DMS79 (cell line): Measurements from ENCODE around the gene SCN1B.

Experiments
- DNase-seq: peaks from one replicate; lab custom pipeline; 2025; lab: John Stamatoyannopoulos, UW

Gene SCN1B

DNA sequence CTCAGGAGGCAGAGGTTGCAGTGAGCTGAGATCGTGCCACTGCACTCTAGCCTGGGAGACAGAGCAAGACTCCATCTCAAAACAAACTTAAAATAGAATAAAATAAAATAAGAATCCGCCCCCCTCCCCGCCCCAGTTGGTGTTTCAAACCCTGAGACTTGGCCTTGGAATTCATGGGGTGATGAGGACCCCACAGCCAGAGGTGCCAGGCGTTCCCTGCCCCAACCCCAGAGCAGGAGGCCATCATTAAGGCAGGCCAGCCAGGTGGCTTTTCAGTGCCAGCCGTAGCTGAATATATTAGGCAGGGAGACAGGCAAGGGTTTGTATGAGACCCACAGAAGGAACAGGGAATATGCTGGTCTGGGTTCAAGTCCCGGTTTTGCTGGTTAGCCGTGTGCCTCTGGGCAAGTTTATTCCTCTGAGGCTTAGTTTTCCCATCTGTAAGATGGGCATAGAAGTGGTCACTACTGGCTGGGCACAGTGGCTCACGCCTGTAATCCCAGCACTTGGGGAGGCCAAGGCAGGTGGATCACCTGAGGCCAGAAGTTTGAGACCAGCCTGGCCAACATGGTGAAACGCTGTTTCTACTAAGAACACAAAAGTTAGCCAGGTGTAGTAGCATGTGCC lies 23.5 kb downstream of the SCN1B start:
- no peak for DNase-seq

DNA sequence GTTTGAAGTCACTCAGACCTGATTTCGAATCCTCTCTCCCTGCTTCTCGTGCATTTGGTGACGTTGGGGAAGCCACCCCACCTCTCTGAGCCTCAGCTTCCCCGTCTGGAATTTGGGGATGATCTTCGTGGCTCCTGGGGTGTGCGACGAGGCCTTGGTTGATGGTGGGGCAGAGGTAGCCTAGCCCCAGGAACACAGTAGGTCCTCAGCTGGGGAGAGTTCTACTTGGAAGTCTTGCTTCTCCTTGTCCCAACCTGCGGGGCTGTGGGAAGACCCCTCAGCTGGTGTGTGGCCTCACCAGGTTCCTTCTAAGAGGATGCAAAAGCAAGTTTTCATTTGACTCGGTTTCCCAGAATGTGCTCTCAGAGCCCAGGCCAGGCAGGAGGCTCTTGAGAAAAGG lies 24.4 kb downstream of the SCN1B start:
- no peak for DNase-seq

DNA sequence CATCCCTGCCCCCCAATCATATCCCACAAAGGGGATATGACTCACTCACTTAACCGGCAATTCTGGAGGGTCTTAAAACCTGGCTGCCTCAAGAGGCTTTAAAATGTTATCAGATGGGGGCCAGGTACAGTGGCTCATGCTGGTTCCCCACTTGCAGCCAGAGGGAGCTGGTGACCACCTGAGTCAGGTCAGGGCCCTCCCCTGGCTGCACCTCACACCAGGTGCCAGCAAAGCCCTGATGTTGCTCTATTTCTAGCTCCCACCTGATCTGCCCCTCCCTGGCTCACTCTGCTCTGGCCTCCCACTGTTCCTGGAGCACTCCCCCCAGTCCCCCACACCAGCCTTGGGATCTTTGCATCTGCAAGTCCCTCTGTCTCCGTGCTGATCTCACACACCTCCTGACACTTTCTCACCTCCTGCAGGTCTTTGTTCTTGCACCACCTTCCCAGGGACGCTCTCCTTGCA lies 25.5 kb downstream of the SCN1B start:
- no peak for DNase-seq

DNA sequence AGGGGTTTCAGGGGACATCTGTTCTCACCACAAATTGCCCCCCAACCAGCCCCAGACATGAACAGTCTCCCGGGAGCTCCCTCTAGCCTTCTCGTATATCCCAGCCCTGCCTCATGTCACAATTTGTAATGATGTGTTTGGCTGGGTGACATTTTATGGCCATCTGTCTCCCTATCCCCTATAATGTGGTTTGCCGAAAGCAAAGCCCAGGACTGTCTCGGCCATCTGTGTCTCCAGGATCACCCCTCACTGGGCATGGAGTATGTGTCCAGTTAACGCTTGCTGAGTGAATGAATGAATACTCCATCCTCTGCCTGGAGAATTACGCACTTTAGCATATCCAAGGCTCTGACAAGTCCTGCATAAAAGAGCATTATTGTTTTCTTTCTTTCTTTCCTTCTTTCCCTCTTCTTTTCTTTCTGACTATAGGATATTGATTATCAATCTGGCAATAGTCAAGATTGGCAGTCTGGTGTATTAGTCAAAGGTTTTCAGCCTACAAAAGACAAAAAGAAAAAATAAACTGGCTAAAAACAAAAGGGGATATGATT lies 26.3 kb downstream of the SCN1B start:
- no peak for DNase-seq

DNA sequence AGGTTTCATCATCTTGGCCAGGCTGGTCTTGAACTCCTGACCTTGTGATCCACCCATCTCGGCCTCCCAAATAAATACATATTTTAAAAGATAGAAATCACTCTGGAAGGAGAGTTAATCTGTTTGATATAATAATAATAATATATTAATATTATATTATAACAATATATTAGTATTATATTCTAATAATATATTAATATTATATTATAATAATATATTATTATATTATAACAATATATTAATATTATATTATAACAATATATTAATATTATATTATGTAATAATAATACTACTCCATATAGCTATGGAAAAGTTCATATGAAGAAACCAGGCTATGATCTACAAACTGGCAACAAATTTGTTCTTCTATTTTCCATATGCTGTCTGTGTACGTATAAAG lies 28.1 kb downstream of the SCN1B start:
- DNase-seq: no peak

DNA sequence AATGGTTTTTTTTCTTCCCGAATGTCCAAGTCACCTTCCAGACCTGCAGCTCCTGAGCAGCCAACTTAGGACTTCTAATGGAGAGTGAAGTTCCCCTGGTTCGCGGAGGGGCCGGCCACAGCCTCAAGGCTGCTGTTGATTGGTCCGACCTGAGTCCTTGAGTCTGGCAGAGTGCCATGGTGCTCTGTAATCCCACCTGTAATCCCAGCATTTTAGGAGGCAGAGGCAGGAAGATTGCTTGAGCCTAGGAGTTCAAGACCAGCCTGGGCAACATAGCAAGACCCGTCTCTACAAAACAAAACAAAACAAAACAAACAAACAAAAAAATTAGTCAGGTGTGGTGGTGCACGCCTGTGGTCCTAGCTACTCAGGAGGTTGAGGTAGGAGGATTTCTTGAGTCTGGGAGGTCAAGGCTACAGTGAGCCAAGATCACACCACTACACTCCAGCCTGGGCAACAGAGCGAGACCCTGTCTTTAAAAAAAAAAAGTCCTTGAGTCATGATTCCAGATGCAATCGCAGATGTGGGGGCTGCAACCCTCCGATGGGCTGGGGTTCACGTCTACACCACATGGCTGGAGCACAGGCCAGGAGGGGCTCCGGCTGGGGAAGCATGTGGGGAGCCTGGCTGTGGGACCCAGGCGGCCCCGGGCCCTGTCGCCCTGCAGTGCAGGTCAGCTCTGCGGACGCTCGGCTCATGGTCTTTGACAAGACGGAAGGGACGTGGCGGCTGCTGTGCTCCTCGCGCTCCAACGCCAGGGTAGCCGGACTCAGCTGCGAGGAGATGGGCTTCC lies 28.9 kb downstream of the SCN1B start:
- DNase-seq: no peak

DNA sequence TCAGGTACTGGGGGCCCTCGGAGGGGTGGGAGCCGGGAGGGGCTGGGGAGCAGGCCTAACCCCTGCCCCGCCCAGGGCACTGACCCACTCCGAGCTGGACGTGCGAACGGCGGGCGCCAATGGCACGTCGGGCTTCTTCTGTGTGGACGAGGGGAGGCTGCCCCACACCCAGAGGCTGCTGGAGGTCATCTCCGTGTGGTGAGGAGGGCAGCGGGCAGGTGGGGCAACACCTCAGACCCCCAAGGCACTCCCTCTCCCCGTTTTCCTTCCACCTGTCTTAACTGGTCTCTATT lies 29.5 kb downstream of the SCN1B start:
- DNase-seq: no peak

DNA sequence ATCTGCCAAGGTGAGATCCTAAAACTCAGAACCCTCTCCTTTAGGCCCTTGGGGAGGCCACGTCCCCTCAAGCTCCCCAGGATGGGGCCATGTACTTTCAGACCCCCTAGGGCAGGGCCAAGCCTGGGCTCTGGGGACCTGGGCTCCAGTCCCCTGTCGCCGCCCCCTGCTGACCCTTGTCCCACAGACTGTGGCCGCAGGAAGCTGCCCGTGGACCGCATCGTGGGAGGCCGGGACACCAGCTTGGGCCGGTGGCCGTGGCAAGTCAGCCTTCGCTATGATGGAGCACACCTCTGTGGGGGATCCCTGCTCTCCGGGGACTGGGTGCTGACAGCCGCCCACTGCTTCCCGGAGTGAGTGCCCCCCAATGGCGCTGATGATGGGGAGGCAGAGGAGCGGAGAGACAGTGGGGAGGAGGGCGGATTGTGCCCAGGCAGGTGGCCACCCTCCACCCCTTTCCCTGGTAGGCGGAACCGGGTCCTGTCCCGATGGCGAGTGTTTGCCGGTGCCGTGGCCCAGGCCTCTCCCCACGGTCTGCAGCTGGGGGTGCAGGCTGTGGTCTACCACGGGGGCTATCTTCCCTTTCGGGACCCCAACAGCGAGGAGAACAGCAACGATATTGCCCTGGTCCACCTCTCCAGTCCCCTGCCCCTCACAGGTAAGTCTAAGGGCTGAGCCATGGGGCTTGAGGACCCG lies 30.0 kb downstream of the SCN1B start:
- DNase-seq: no peak

DNA sequence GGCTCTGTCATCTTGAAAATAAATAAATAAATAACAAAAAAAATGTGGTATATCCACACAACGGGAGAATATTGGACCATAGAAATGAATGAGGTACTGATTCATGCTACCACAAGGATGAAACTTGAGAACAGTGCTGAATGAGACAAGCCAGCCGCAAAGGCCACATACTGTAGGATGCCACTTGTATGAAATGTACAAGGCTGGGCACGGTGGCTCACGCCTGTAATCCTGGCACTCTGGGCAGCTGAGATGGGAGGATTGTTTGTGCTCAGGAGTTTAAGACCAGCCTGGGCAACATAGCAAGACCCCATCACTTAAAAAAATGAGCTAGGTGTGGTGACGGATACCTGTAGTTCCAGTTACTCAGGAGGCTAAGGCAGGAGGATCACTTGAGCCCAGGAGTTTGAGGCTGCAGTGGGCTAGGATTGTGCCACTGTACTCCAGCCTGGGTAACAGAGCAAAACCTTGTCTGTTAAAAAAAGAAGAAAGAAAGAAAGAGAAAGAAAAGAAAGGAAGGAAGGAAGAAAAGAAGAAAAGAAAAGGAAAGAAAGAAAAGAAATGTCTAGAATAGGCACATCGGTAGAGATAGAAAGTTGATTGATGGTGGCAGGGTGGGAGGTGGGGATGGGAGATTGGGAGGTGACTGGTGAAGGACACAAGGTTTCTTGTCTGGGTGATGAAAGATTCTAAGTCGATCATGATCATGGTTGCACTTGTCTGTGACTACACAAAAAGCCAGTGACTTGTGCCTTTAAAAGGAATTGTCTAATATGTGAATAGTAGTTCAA lies 31.5 kb downstream of the SCN1B start:
- DNase-seq: no peak

DNA sequence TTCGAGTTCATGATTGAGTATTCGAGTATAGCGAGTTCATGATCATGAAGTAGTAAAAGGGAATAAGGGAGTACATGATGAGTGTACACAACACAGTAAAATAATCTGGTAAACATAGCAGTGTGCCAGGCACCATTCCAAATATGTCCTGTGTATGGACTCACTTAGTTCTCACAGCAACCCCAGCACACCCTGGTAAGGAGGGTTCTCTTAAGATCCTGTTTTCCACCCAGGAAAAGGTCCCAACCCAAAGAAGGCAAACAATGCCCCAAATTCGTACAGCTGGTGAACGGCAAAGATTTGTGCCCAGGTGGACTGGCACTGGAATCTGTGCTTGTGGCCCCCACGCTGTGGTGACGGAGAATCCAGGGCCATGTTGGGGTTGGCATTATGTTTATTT lies 32.7 kb downstream of the SCN1B start:
- DNase-seq: no peak

DNA sequence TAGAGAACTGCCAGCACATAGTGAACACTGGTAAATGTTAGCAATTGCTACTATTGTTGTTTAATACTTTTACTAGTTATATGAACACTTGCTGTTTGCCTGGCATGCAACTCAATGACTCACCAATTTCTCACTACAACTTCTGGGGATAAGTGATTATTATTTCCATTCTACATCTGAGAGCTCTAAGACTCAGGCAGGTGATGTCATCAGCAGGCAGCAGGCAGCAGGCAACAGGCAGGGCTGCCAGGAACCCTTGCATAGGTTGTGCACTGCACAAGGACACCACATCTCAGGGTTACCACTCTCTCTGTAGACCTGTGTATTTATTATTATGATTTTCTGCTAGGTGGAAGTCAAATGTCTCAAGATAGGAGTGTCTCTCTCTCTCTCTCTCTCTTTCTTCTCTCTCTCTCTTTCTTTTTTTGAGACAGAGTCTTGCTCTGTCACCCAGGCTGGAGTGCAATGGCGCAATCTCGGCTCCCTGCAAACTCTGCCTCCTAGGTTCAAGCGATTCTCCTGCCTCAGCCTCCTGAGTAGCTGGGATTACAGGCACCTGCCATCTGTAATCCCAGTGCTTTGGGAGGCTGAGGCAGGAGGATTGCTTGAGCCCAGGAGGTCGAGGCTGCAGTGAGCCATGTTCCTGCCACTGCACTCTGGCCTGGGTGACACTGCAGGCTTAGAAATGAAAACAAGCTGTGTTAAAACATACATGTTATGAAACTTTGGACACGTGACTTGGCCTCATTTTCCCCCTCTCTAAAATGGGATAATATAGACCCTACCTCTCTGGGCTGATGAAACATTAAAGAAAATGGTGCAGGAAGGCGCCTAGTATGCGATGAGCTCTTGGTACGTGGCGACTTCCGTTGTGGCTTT lies 33.9 kb downstream of the SCN1B start:
- no peak for DNase-seq

DNA sequence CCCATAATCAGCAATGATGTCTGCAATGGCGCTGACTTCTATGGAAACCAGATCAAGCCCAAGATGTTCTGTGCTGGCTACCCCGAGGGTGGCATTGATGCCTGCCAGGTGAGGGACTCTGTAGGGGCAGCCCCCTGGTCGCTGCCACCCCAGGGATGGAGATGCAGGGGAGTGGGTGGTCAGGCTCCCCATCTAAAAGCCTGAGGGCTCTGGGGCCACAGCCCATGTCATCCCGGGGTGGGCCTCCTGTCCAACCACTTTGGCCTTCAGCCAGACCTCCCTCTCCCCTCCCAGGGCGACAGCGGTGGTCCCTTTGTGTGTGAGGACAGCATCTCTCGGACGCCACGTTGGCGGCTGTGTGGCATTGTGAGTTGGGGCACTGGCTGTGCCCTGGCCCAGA lies 35.3 kb downstream of the SCN1B start:
- no peak for DNase-seq

DNA sequence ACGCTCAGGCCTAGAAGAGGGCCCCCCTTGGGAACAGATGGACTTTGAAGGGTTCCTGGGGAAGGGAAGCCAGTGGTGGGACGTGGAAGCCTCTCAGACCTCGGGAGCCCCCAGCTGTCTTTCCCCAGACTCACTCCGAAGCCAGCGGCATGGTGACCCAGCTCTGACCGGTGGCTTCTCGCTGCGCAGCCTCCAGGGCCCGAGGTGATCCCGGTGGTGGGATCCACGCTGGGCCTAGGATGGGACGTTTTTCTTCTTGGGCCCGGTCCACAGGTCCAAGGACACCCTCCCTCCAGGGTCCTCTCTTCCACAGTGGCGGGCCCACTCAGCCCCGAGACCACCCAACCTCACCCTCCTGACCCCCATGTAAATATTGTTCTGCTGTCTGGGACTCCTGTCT lies 35.9 kb downstream of the SCN1B start:
- DNase-seq: no peak

DNA sequence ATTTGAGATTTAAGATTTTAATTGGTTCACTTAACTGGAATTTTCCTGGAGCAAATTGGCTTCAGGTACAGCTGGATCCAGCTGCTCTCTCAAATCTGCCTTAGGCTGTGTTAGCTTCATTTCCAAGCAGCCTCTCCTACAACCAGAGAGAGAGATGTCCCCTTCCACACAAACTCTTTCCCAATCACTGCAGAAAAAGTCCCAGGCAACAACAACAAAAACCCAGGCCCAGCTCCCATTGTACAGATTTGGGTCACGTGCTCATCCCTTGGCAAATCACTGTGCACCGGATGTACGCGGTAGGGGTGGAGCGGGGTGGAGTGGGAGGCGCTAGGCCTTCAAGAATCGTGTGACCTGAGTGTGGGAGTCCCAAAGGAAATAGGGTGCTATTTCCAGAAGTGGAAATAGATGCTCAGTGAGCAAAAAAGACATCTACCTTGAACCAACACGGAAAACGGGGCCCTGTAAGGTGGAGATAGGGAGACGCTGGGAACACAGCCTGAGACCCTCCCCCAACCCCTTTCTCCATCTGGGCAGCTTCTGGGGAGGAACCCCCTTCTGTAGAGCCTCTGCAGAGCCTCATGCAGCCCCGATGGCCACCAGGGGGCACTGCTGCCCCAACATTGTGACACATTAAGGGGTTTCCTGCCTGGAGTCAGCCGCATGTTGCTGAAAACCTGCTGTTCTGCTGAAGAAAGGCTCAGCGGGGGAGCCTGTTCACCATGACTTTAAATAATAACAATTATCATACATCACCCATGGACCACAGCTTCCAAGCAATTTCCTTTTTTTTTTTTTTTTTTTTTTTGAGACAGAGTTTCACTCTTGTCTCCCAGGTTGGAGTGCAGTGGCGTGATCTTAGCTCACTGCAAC lies 36.7 kb downstream of the SCN1B start:
- DNase-seq: peak; percentile 26

DNA sequence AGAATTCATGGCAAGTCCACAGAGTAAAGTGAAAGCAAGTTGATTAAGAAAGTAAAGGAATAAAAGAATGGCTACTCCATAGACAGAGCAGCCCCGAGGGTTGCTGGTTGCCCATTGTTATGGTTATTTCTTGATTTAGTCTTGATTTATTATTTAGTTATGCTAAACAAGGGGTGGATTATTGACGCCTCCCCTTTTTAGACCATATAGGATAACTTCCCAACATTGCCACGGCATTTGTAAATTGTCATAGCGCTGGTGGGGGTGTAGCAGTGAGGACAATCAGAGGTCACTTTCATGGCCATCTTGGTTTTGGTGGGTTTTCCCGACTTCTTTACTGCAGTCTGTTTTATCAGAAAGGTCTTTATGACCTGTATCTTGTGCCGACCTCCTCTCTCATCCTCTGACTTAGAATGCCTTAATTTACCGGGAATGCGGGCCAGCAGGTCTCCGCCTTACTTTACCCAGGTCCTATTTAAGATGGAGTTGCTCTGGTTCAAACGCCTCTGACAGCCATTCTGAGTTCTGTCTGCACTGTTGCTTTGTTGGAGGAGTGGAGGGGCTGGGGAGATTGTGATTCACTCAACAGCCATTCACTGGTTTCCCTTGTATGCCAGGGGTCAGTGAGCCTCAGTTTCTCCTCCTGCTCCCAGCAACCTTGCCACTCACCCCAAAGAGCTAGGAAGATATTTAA lies 38.8 kb downstream of the SCN1B start:
- no peak for DNase-seq

DNA sequence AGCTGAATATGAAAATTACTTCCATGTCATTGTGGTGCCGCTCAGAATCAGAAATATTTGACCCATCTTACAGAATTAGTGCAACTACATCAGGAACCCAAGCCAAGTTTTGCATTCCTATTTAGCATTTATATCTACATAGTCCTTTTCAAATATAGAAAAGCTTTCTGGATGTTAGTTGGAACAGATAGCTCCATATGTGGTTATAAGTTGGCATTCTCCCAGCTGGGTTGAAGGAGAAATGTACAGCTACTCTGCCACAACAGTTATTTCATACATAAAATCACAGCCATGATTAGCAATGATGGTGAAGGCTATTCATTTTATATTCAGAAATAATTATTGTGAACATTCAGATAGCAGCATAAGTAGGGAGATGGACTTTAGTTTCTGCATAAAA lies 39.4 kb downstream of the SCN1B start:
- DNase-seq: no peak

DNA sequence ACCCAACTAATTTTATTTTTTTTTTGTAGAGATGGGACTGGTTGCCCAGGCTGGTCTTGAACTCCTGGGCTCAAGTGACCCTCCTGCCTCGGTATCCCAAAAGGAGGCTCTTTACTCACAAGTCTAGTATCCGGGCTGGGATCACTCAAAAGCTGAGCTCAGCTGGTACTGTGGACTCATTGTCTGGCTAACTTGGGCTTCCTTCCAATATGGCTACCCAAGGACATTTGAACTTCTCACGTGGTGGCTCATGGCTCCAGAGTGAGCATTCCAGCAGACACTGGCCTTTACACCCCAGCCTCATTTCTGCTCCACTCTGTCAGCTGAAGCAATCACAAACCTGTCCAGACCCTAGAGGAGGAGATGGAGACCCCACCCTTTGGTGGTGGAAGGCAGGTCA lies 40.2 kb downstream of the SCN1B start:
- DNase-seq: no peak

DNA sequence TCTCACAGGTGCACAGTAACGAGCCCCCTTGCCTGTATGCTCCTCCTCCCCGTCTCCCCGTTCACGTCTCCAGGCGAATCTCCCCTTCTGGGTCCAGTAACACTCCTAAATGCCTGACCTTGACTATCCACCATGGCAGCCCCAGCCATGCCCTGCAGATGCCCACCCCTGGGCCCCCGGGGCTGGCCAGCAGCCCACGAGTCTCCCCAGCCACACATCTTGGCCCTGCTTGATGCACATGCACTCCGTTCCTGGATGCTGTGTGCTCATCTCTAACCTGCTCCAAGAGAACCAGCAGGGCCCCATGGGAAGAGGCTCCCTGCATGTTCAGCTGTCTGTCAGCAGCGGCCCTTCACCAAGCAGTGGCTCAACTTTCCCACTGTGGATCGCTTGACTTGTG lies 43.2 kb downstream of the SCN1B start:
- no peak for DNase-seq

DNA sequence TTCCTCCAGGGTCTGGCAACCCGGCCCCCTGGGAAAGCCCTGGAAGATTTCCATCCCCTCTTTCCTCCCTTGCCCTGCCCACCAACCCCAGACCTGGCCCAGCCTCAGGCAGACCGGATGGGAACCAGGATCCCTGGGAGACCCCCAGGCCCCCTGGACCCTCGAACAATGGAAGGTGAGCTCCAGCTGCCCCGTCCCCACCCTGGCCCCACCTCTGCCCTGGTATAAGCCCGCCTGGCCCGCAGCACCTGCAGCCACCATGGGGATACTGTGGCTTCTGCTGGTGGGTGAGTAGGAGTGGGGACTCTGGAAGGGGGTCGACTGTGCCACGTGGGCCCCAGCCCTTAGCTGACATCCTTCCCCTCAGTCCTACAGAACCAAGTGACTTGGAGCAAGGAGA lies 43.7 kb downstream of the SCN1B start:
- no peak for DNase-seq
